SK-N-SH (cell line): ENCODE results near the gene CCDC34. TPM values are rescaled to one million over a fixed set of nuclear protein-coding genes. Genes with fewer than 3 reads are reported as not detected.

Experiments
- CTCF ChIA-PET: fragments of 300-600, 350-600 bp; formaldehyde crosslinking; extraction: SDS; loops from one replicate; lab custom pipeline; 2021; lab: Yijun Ruan, JAX
- POLR2A ChIA-PET: fragments of 350-600 bp; sonication (Branson Sonifier 250); formaldehyde crosslinking; extraction: SDS; loops from one replicate; lab custom pipeline; 2020; ENCODE audit warnings: antibody characterized with exemption, inconsistent platforms; lab: Yijun Ruan, JAX
- DNase-seq: peaks from one replicate; pipeline ENCODE4 v3.0.0; 2012
- H2AFZ ChIP-seq: fragments of 200-600 bp; sonication (generic); 2 replicates; pipeline ENCODE4 v1.8.1; 2016; ENCODE audit warnings: antibody characterized with exemption, mild to moderate bottlenecking, low read depth
- H3F3A ChIP-seq: fragments of 200-600 bp; sonication (generic); replicated peaks from 2 replicates; pipeline ENCODE3; 2016; ENCODE audit warnings: antibody characterized with exemption, mild to moderate bottlenecking; ENCODE audit not compliant: insufficient read depth
- H3K27ac ChIP-seq, 2 experiments: fragments of 200-500 bp in 1 of 2; fragments of 200-600 bp in 1 of 2; sonication (Bioruptor generic) in 1 of 2; sonication (generic), shearing (Covaris generic) in 1 of 2; 2 replicates each; pipeline versions ENCODE4 v1.5.1 to v1.6.1; 2014 to 2016; ENCODE audit warnings: low read depth in 2 of 2, inconsistent platforms in 1 of 2, low read length in 1 of 2, mild to moderate bottlenecking in 1 of 2, mixed read lengths in 1 of 2
- H3K27me3 ChIP-seq: fragments of 200-600 bp; sonication (generic), shearing (Covaris generic); 2 replicates; pipeline ENCODE4 v1.6.1; 2016; ENCODE audit warnings: mixed run types; ENCODE audit not compliant: insufficient read depth
- H3K36me3 ChIP-seq, 2 experiments: fragments of 200-500 bp in 1 of 2; fragments of 200-600 bp in 1 of 2; sonication (Bioruptor generic) in 1 of 2; sonication (generic) in 1 of 2; replicated peaks in 1 of 2; 2 replicates each; pipeline versions ENCODE3 to v1.5.1; 2014 to 2016; ENCODE audit warnings: low read length in 1 of 2, mild to moderate bottlenecking in 1 of 2; ENCODE audit not compliant: insufficient read depth in 2 of 2, control insufficient read depth in 1 of 2
- H3K4me1 ChIP-seq, 2 experiments: fragments of 200-500 bp in 1 of 2; fragments of 200-600 bp in 1 of 2; sonication (Bioruptor generic) in 1 of 2; sonication (generic), shearing (Covaris generic) in 1 of 2; 2 replicates each; pipeline versions ENCODE4 v1.5.1 to v1.6.1; 2014 to 2016; ENCODE audit warnings: low read depth in 1 of 2, low read length in 1 of 2, mixed run types in 1 of 2; ENCODE audit not compliant: insufficient read depth in 2 of 2, control insufficient read depth in 1 of 2
- H3K4me2 ChIP-seq: fragments of 200-600 bp; sonication (generic), shearing (Covaris generic); 2 replicates; pipeline ENCODE4 v1.6.1; 2017; ENCODE audit warnings: mixed run types
- H3K4me3 ChIP-seq, 2 experiments: fragments of 200-500 bp in 1 of 2; fragments of 200-600 bp in 1 of 2; sonication (Bioruptor generic) in 1 of 2; sonication (generic), shearing (Covaris generic) in 1 of 2; 2 replicates each; pipeline versions ENCODE4 v1.5.1 to v1.8.1; 2014 to 2016; ENCODE audit warnings: low read depth in 2 of 2, inconsistent platforms in 1 of 2, low read length in 1 of 2, mild to moderate bottlenecking in 1 of 2, mixed read lengths in 1 of 2, moderate library complexity in 1 of 2
- H3K79me2 ChIP-seq: fragments of 200-600 bp; sonication (generic); 2 replicates; pipeline ENCODE4 v1.8.1; 2017; ENCODE audit warnings: mild to moderate bottlenecking; ENCODE audit not compliant: insufficient read depth
- H3K9ac ChIP-seq: fragments of 200-600 bp; sonication (generic); 2 replicates; pipeline ENCODE4 v1.6.1; 2017; ENCODE audit warnings: mixed run types
- H3K9me2 ChIP-seq: fragments of 200-600 bp; sonication (generic); 2 replicates; pipeline ENCODE4 v1.6.1; 2017; ENCODE audit warnings: mixed run types
- H3K9me3 ChIP-seq: fragments of 200-600 bp; sonication (generic); 2 replicates; pipeline ENCODE4 v1.6.1; 2017; ENCODE audit warnings: mixed run types, mild to moderate bottlenecking, moderate library complexity
- H4K20me1 ChIP-seq: fragments of 200-600 bp; sonication (generic); 2 replicates; pipeline ENCODE4 v1.6.1; 2017; ENCODE audit warnings: mild to moderate bottlenecking, mixed run types; ENCODE audit not compliant: insufficient read depth
- CHD2 ChIP-seq: fragments of 150-350 bp; IDR thresholded peaks from 2 replicates; pipeline ENCODE4 v1.6.1; 2018; ENCODE audit warnings: low read length; ENCODE audit not compliant: partially characterized antibody
- CTCF ChIP-seq: fragments of 200-600 bp; sonication (generic); IDR thresholded peaks from 2 replicates; pipeline ENCODE4 v1.6.1; 2017; ENCODE audit warnings: antibody characterized with exemption, mild to moderate bottlenecking, moderate library complexity
- EP300 ChIP-seq, 2 experiments: IDR thresholded peaks; 2 replicates each; pipeline versions ENCODE4 v1.4.0 to v1.6.1; 2012; ENCODE audit warnings: borderline replicate concordance in 1 of 2, low read depth in 1 of 2, low read length in 1 of 2
- GABPA ChIP-seq: IDR thresholded peaks from 2 replicates; pipeline ENCODE4 v1.4.0; 2012; ENCODE audit warnings: low read depth, mild to moderate bottlenecking
- GATA2 ChIP-seq: sonication (generic); formaldehyde crosslinking; IDR thresholded peaks from 2 replicates; pipeline ENCODE4 v1.5.0; 2020; ENCODE audit warnings: mild to moderate bottlenecking, missing genetic modification reagents
- MEF2A ChIP-seq: IDR thresholded peaks from 2 replicates; pipeline ENCODE4 v1.4.0; 2012; ENCODE audit warnings: low read depth, borderline replicate concordance
- MXI1 ChIP-seq: IDR thresholded peaks from 2 replicates; pipeline ENCODE4 v1.6.1; 2012; ENCODE audit warnings: mild to moderate bottlenecking, low read depth, low read length, improper control_type of control experiment
- POLR2AphosphoS5 ChIP-seq: IDR thresholded peaks from 2 replicates; pipeline ENCODE4 v1.6.1; 2012; ENCODE audit warnings: low read depth, low read length
- RAD21 ChIP-seq: IDR thresholded peaks from 2 replicates; pipeline ENCODE4 v1.6.1; 2012; ENCODE audit warnings: mild to moderate bottlenecking, low read length
- REST ChIP-seq: IDR thresholded peaks from 2 replicates; pipeline ENCODE4 v1.6.1; 2012; ENCODE audit warnings: mild to moderate bottlenecking, low read depth, low read length, moderate library complexity
- RFX5 ChIP-seq: IDR thresholded peaks from 2 replicates; pipeline ENCODE4 v1.6.1; 2012; ENCODE audit warnings: mild to moderate bottlenecking, improper control_type of control experiment, low read length
- RXRA ChIP-seq: IDR thresholded peaks from 2 replicates; pipeline ENCODE4 v1.4.0; 2012; ENCODE audit warnings: low read depth, mild to moderate bottlenecking, borderline replicate concordance
- SIN3A ChIP-seq: IDR thresholded peaks from 2 replicates; pipeline ENCODE4 v1.6.1; 2012; ENCODE audit warnings: low read depth, mild to moderate bottlenecking, low read length, moderate library complexity, borderline replicate concordance
- TAF1 ChIP-seq: IDR thresholded peaks from 2 replicates; pipeline ENCODE4 v1.6.1; 2012; ENCODE audit warnings: low read depth, mild to moderate bottlenecking, low read length, moderate library complexity, borderline replicate concordance
- TEAD4 ChIP-seq: IDR thresholded peaks from 2 replicates; pipeline ENCODE4 v1.4.0; 2012; ENCODE audit warnings: mild to moderate bottlenecking, borderline replicate concordance; ENCODE audit not compliant: insufficient read depth
- USF1 ChIP-seq: IDR thresholded peaks from 2 replicates; pipeline ENCODE4 v1.4.0; 2012; ENCODE audit warnings: low read depth, borderline replicate concordance
- USF2 ChIP-seq: fragments of 150-350 bp; IDR thresholded peaks from 2 replicates; pipeline ENCODE4 v1.6.1; 2017; ENCODE audit warnings: antibody characterized with exemption, low read length, low read depth, borderline replicate concordance
- WGBS: methylation state at CpG from one replicate; pipeline ENCODE4 v1.1.6; 2017; ENCODE audit warnings: low lambda C conversion rate; 5-methylcytosine and 5-hydroxymethylcytosine counted together
- polyA plus RNA-seq, 3 experiments: library from polyadenylated mRNA; depleted of rRNA; stranded (reverse); fragments of >200 nt; gene quantifications; 2 replicates each; pipeline ENCODE4 v1.2.3, GENCODE V29; 2012
- TF ChIP-seq, protein P1 (sequence below): fragments of 150-350 bp; IDR thresholded peaks from 2 replicates; pipeline ENCODE4 v1.6.1; 2016; ENCODE audit warnings: mild to moderate bottlenecking, low read depth, low read length

The CCDC34 gene
- polyA plus RNA-seq, 1 of the 3 experiments (the other 2 are of a cell fraction) = 6.7 TPM

DNA sequence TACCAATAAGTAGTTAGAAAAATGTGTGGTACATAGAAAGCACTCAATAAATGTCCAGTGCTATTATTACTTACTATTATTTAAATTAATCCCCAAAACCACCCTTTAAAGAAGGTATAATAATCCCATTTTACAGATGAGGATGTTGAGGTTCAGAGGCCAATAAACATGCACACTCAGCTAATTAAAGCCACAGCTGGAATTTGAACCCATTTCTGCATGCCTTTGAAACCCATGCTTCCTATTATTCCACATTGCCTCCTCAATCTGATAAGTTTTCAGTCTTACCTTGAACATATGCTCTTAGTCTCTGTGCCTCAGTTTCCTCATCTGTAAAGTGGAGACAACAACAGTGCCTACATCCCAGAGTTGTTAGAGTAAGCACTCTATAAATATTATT, 52.8 kb downstream of the CCDC34 start:
- no peak overlapping the region for H3K9ac ChIP-seq
- no peak for TF ChIP-seq TEAD4
- no peak for TF ChIP-seq RAD21
- no peak for TF ChIP-seq USF1
- no peak for TF ChIP-seq SIN3A
- TF ChIP-seq REST = no peak
- no peak for TF ChIP-seq GATA2
- no peak overlapping the region for H3K27ac ChIP-seq
- H3K9me3 ChIP-seq = no peaks in the 10 kb centered on the region
- H3K27me3 ChIP-seq = no peaks in the 10 kb centered on the region
- H3K4me1 ChIP-seq = peaks cover 12 to 13% of the 10 kb centered on the region in 2 experiments
- no peak overlapping the region for H2AFZ ChIP-seq
- H3K79me2 ChIP-seq = no peaks in the 10 kb centered on the region
- POLR2A ChIA-PET = no interaction called here
- H3K9me2 ChIP-seq = no peaks in the 10 kb centered on the region
- DNase-seq = no peak
- no peaks in the 10 kb centered on the region for H4K20me1 ChIP-seq
- CTCF ChIA-PET = interaction anchor here (0.6 to 5.1 kb wide), 2 partner anchors 14 to 1013 kb away, joined by 3 to 27 read pairs; no protein-coding TSS in a partner anchor
- peaks cover 4% of the 10 kb centered on the region for H3F3A ChIP-seq
- H3K4me3 ChIP-seq = no peak overlapping the region
- H3K36me3 ChIP-seq = no peaks in the 10 kb centered on the region
- H3K4me2 ChIP-seq = no peak overlapping the region

- Histone ChIP-seq H3K9me3 (no peaks in the 10 kb centered on the region), H3K4me1 (peaks cover 12 to 13% of the 10 kb centered on the region in 2 experiments), H4K20me1 (no peaks in the 10 kb centered on the region), H3K79me2 (no peaks in the 10 kb centered on the region), H3K9ac (no peak overlapping the region), H2AFZ (no peak overlapping the region), H3F3A (peaks cover 4% of the 10 kb centered on the region), H3K27ac (no peak overlapping the region), H3K4me2 (no peak overlapping the region), H3K36me3 (no peaks in the 10 kb centered on the region), H3K27me3 (no peaks in the 10 kb centered on the region), H3K4me3 (no peak overlapping the region), H3K9me2 (no peaks in the 10 kb centered on the region)
- TF ChIP-seq, protein P1, sequence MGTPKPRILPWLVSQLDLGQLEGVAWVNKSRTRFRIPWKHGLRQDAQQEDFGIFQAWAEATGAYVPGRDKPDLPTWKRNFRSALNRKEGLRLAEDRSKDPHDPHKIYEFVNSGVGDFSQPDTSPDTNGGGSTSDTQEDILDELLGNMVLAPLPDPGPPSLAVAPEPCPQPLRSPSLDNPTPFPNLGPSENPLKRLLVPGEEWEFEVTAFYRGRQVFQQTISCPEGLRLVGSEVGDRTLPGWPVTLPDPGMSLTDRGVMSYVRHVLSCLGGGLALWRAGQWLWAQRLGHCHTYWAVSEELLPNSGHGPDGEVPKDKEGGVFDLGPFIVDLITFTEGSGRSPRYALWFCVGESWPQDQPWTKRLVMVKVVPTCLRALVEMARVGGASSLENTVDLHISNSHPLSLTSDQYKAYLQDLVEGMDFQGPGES = no peak
- TF ChIP-seq TAF1 (no peak), MEF2A (no peak), USF2 (no peak), TEAD4 (no peak), MXI1 (no peak), RFX5 (no peak), RXRA (no peak), CHD2 (no peak), GABPA (no peak), POLR2AphosphoS5 (no peak), EP300 (IDR thresholded peaks at IDR 0.05; ENCODE audit: borderline replicate concordance in 1 of 2, low read depth in 1 of 2, low read length in 1 of 2) (no peak), CTCF (no peak)
- POLR2A ChIA-PET = no interaction called here
- CTCF ChIA-PET = interaction anchor here (1.0 to 5.1 kb wide), 2 partner anchors 13 to 177 kb away, joined by 4 to 27 read pairs; no protein-coding TSS in a partner anchor
- 92% methylated on average over 5 of the region's 5 CpGs for WGBS
- no peak for DNase-seq
Measured at GRCh38 chr11:27309046-27309445, 54.0 kb downstream of the CCDC34 start.
